IMR-90 (cell line): ENCODE measurements around the gene ANKLE2. TPM values are rescaled to one million over a fixed set of nuclear protein-coding genes. Genes with fewer than 3 reads are reported as not detected.
"Not testable (repeated sequence)": the region's sequence is repeated elsewhere in the genome, so short reads cannot be mapped to it uniquely, and the experiment has no call there.

Source experiments
- ATAC-seq: fragments of 200-7000 bp; cut with Tn5 transposase; 2 replicates; pipeline ENCODE4 v1.9.1; 2020; ENCODE audit warnings: low read depth, mild to moderate bottlenecking, moderate library complexity
- BruUV-seq: library from RNA; stranded (reverse); fragments of 400-500 nt; replicated peaks from 2 replicates; lab custom pipeline; 2021; lab: Mats Ljungman, UMichigan
- CTCF ChIA-PET: fragments of 300-600 bp; formaldehyde crosslinking; extraction: SDS; loops from one replicate; lab custom pipeline; 2021; ENCODE audit warnings: antibody characterized with exemption; lab: Yijun Ruan, JAX
- POLR2A ChIA-PET: fragments of 300-600 bp; sonication (Branson Sonifier 250); formaldehyde crosslinking; loops from one replicate; lab custom pipeline; 2022; ENCODE audit warnings: antibody characterized with exemption; ENCODE audit not compliant: unreplicated experiment; lab: Charles Lee
- DNase-seq: peaks from one replicate; pipeline ENCODE4 v3.0.0; 2013
- H2AFZ ChIP-seq: replicated peaks from 2 replicates; pipeline ENCODE3; 2013; ENCODE audit warnings: low read length, mild to moderate bottlenecking; ENCODE audit not compliant: poor library complexity
- H2AK5ac ChIP-seq: 2 replicates; pipeline ENCODE4 v1.6.1; 2013; ENCODE audit warnings: low read depth, low read length, inconsistent platforms
- H2AK9ac ChIP-seq: replicated peaks from 2 replicates; pipeline ENCODE3; 2013; ENCODE audit warnings: mild to moderate bottlenecking, low read depth, low read length, moderate library complexity; ENCODE audit not compliant: poor library complexity
- H2BK120ac ChIP-seq: 2 replicates; pipeline ENCODE4 v1.6.1; 2013; ENCODE audit warnings: low read depth, low read length, inconsistent platforms
- H2BK15ac ChIP-seq: 3 replicates; pipeline ENCODE4 v1.6.1; 2013; ENCODE audit warnings: low read depth, low read length, inconsistent platforms
- H2BK20ac ChIP-seq: 2 replicates; pipeline ENCODE4 v1.6.1; 2013; ENCODE audit warnings: low read depth, mild to moderate bottlenecking, inconsistent platforms, low read length, moderate library complexity
- H2BK5ac ChIP-seq: 2 replicates; pipeline ENCODE4 v1.6.1; 2013; ENCODE audit warnings: mild to moderate bottlenecking, low read depth, low read length, inconsistent platforms; ENCODE audit not compliant: poor library complexity, severe bottlenecking
- H3K14ac ChIP-seq: replicated peaks from 2 replicates; pipeline ENCODE4 v1.6.1; 2013; ENCODE audit warnings: low read depth, low read length, inconsistent platforms
- H3K18ac ChIP-seq: 2 replicates; pipeline ENCODE4 v1.6.1; 2013; ENCODE audit warnings: low read depth, low read length, control low read depth
- H3K23ac ChIP-seq: 2 replicates; pipeline ENCODE4 v1.6.1; 2013; ENCODE audit warnings: low read depth, low read length, inconsistent platforms
- H3K27ac ChIP-seq: 2 replicates; pipeline ENCODE4 v1.5.1; 2013; ENCODE audit warnings: mild to moderate bottlenecking, control low read depth, low read length; ENCODE audit not compliant: insufficient read depth
- H3K27me3 ChIP-seq: 2 replicates; pipeline ENCODE4 v1.6.1; 2013; ENCODE audit warnings: low read length; ENCODE audit not compliant: control insufficient read depth, insufficient read depth
- H3K36me3 ChIP-seq: 2 replicates; pipeline ENCODE4 v1.6.1; 2013; ENCODE audit warnings: low read length, mixed read lengths; ENCODE audit not compliant: control insufficient read depth, insufficient read depth
- H3K4ac ChIP-seq: 2 replicates; pipeline ENCODE4 v1.6.1; 2013; ENCODE audit warnings: low read depth, low read length, inconsistent platforms
- H3K4me1 ChIP-seq: 2 replicates; pipeline ENCODE4 v1.6.1; 2013; ENCODE audit warnings: low read length, mixed read lengths; ENCODE audit not compliant: control insufficient read depth, insufficient read depth
- H3K4me2 ChIP-seq: 2 replicates; pipeline ENCODE4 v1.6.1; 2013; ENCODE audit warnings: low read depth, mild to moderate bottlenecking, control low read depth, low read length, moderate library complexity
- H3K4me3 ChIP-seq: 2 replicates; pipeline ENCODE4 v1.5.1; 2013; ENCODE audit warnings: low read depth, mild to moderate bottlenecking, control low read depth, low read length, moderate library complexity; ENCODE audit not compliant: insufficient read depth
- H3K56ac ChIP-seq: 2 replicates; pipeline ENCODE4 v1.6.1; 2013; ENCODE audit warnings: low read length, inconsistent platforms; ENCODE audit not compliant: insufficient read depth; ENCODE audit errors: extremely low read depth
- H3K79me1 ChIP-seq, 2 experiments: 2 replicates each; pipeline ENCODE4 v1.6.1; 2013; ENCODE audit warnings: low read length in 2 of 2, inconsistent platforms in 1 of 2, low read depth in 1 of 2
- H3K9ac ChIP-seq: 2 replicates; pipeline ENCODE4 v1.6.1; 2013; ENCODE audit warnings: low read depth, low read length, control low read depth
- H3K9me1 ChIP-seq: 2 replicates; pipeline ENCODE4 v1.6.1; 2013; ENCODE audit warnings: low read length, inconsistent platforms; ENCODE audit not compliant: insufficient read depth
- H3K9me3 ChIP-seq: 2 replicates; pipeline ENCODE4 v1.6.1; 2013; ENCODE audit warnings: low read length; ENCODE audit not compliant: control insufficient read depth, insufficient read depth
- H4K20me1 ChIP-seq: 2 replicates; pipeline ENCODE4 v1.6.1; 2013; ENCODE audit warnings: low read length, inconsistent platforms; ENCODE audit not compliant: insufficient read depth
- H4K5ac ChIP-seq: 2 replicates; pipeline ENCODE4 v1.6.1; 2013; ENCODE audit warnings: mild to moderate bottlenecking, low read depth, low read length, control low read depth
- H4K8ac ChIP-seq, 2 experiments: 2 replicates each; pipeline ENCODE4 v1.6.1; 2013; ENCODE audit warnings: low read depth in 2 of 2, low read length in 2 of 2, control low read depth in 1 of 2, inconsistent platforms in 1 of 2
- H4K91ac ChIP-seq: 2 replicates; pipeline ENCODE4 v1.6.1; 2013; ENCODE audit warnings: low read depth, low read length, inconsistent platforms; ENCODE audit not compliant: insufficient read depth
- RAD21 ChIP-seq: IDR thresholded peaks from 2 replicates; pipeline ENCODE4 v1.6.1; 2012; ENCODE audit warnings: low read length, improper control_type of control experiment
- SMC3 ChIP-seq: fragments of 150-350 bp; IDR thresholded peaks from 2 replicates; pipeline ENCODE4 v1.6.1; 2016; ENCODE audit warnings: low read depth, mild to moderate bottlenecking, antibody characterized with exemption, low read length, moderate library complexity
- WGBS, 2 experiments: methylation state at CpG; one replicate each; pipeline versions ENCODE4 v1.1.5 to v1.1.7; 2013; ENCODE audit warnings: missing lambda C conversion rate in 2 of 2; ENCODE audit not compliant: insufficient read length in 1 of 2; ENCODE audit errors: extremely low coverage in 2 of 2; 5-methylcytosine and 5-hydroxymethylcytosine counted together
- dilution Hi-C: fragments of 300-500 bp; cut with HindIII; formaldehyde crosslinking; loops from one replicate; pipeline ENCODE4 v1.14.3; 2018; ENCODE audit warnings: low sequenced_read_pairs; ENCODE audit not compliant: unreplicated experiment
- in situ Hi-C: fragments of 300-500 bp; cut with MboI; formaldehyde crosslinking; loops from 3 replicates; pipeline ENCODE4 v1.14.3; 2019; ENCODE audit warnings: low sequenced_read_pairs, inconsistent platforms, mixed read lengths
- intact Hi-C: fragments of 100-400 bp; cut with micrococcal nuclease; formaldehyde crosslinking; loops from 2 replicates; pipeline ENCODE4 v1.10.0; 2022
- polyA plus RNA-seq, 3 experiments: library from polyadenylated mRNA; depleted of rRNA; stranded (reverse); fragments of >200 nt; gene quantifications; 2 replicates each; pipeline ENCODE4 v1.2.3, GENCODE V29; 2012; ENCODE audit warnings: low replicate concordance in 1 of 3
- total RNA-seq: library from RNA; depleted of rRNA; stranded (reverse); fragments of >200 nt; gene quantifications from 2 replicates; pipeline ENCODE4 v1.2.3, GENCODE V29; 2012
- TF ChIP-seq, protein P1 (sequence below): fragments of 150-350 bp; IDR thresholded peaks from 2 replicates; pipeline ENCODE4 v1.6.1; 2016; ENCODE audit warnings: low read depth, mild to moderate bottlenecking, low read length, moderate library complexity, borderline replicate concordance

ANKLE2 gene
- total and polyA plus RNA-seq, 2 of the 4 experiments (the other 2 are of a cell fraction), result 63.4 to 82.4 TPM

DNA sequence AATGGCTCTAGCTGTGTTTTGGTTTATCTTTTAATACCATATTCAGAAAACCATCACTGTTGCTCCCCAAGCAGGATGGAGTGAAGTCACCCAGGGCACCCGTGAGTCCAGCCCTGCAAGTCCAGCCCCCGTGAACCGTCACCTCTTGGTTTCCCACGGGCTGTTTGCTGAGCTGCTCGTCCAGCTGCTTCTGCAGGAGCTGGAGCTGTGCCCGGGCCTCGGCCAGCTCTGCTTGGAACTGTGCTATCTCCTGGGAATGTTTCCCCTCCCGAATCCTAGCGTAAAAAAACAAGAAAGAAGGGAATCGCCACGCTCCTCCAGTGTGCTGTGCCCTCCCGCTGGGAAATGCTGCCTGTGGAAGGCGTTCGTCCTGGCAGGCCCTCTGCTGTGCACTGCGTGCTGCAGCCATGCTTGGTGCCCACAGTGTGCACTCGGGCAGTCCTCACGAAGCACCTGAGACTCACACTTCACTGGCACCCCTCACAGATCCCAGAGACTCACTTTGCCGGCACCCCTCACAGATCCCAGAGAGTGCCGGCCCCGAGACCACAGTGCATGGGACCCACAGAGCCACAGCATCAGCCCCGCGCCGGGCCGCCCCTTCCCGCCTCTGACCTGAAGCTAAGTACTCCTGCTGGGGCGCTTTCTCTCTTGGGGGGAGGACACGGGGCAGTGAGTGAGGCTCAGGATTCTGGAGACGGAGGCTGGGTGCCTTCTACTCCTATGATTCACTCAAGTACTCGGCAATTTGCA, 15.4 kb upstream of the ANKLE2 start:
- H2BK20ac ChIP-seq, result no peak overlapping the region
- 0 out of 2 replicates have a peak, but pooled peaks cover 5% of the 10 kb centered on the region for H3K9me1 ChIP-seq
- peaks cover 26 to 27% of the 10 kb centered on the region in 2 experiments; a peak in 3 of 4 replicates for H3K79me1 ChIP-seq
- TF ChIP-seq SMC3 (no peak), RAD21 (no peak)
- TF ChIP-seq, protein P1, sequence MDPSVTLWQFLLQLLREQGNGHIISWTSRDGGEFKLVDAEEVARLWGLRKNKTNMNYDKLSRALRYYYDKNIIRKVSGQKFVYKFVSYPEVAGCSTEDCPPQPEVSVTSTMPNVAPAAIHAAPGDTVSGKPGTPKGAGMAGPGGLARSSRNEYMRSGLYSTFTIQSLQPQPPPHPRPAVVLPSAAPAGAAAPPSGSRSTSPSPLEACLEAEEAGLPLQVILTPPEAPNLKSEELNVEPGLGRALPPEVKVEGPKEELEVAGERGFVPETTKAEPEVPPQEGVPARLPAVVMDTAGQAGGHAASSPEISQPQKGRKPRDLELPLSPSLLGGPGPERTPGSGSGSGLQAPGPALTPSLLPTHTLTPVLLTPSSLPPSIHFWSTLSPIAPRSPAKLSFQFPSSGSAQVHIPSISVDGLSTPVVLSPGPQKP, result no peak
- peaks cover 81% of the 10 kb centered on the region for H3K36me3 ChIP-seq
- H2AK5ac ChIP-seq, result no peak overlapping the region
- H2BK15ac ChIP-seq, result no peak overlapping the region
- no peak overlapping the region for H2BK120ac ChIP-seq
- no peak overlapping the region for H2BK5ac ChIP-seq
- BruUV-seq, result no TSS peak
- ChIA-PET POLR2A (no interaction called here), CTCF (no interaction called here)
- H3K27ac ChIP-seq, result no peak overlapping the region
- H2AFZ ChIP-seq, result no peak overlapping the region
- dilution Hi-C loops (no loop called here), in situ Hi-C loops (no loop called here), intact Hi-C loops (no loop called here)
- H3K4me1 ChIP-seq, result no peaks in the 10 kb centered on the region
- no peaks in the 10 kb centered on the region for H3K9me3 ChIP-seq
- H2AK9ac ChIP-seq, result no peak overlapping the region
- peak; percentile 52 for ATAC-seq
- WGBS, 2 experiments, result 85% methylated on average over 9 of the region's 29 CpGs; no CpG with 5 or more reads in 1 of the 2 experiments
- H3K56ac ChIP-seq, result no peak overlapping the region
- H3K4me2 ChIP-seq, result no peak overlapping the region
- H4K5ac ChIP-seq, result no peak overlapping the region
- H3K14ac ChIP-seq, result no peak overlapping the region
- peaks cover 24% of the 10 kb centered on the region for H4K20me1 ChIP-seq
- H3K23ac ChIP-seq, result no peak overlapping the region
- H4K8ac ChIP-seq, result no peak overlapping the region
- no peak overlapping the region for H3K18ac ChIP-seq
- H3K9ac ChIP-seq, result no peak overlapping the region
- H4K91ac ChIP-seq, result no peak overlapping the region
- H3K4me3 ChIP-seq, result no peak overlapping the region
- no peak overlapping the region for H3K4ac ChIP-seq
- H3K27me3 ChIP-seq, result no peaks in the 10 kb centered on the region
- peak; percentile 76 for DNase-seq

DNA sequence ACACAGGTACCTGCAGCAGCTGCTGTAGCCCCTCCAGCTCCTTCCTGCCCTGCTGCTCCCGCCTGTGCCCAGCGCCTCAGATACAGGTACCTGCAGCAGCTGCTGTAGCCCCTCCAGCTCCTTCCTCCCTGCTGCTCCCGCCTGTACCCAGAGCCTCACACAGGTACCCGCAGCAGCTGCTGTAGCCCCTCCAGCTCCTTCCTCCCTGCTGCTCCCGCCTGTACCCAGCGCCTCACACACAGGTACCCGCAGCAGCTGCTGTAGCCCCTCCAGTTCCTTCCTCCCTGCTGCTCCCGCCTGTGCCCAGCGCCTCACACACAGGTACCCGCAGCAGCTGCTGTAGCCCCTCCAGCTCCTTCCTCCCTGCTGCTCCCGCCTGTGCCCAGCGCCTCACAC, 14.6 kb upstream of the ANKLE2 start:
- WGBS, 2 experiments, result 83% methylated on average over 2 of the region's 12 CpGs; no CpG with 5 or more reads in 1 of the 2 experiments
- intact Hi-C loops, H3K4me3 ChIP-seq, H2BK15ac ChIP-seq, H3K27me3 ChIP-seq, H4K91ac ChIP-seq, H3K27ac ChIP-seq, H3K9me3 ChIP-seq, H2AFZ ChIP-seq, H2AK9ac ChIP-seq, H3K56ac ChIP-seq, H3K9ac ChIP-seq, BruUV-seq, H3K4ac ChIP-seq, H3K4me1 ChIP-seq, in situ Hi-C loops, H2BK20ac ChIP-seq, CTCF ChIA-PET, H4K5ac ChIP-seq, H2BK5ac ChIP-seq, ATAC-seq, H2AK5ac ChIP-seq, H4K8ac ChIP-seq, POLR2A ChIA-PET, H2BK120ac ChIP-seq, H3K18ac ChIP-seq, H3K4me2 ChIP-seq, H3K9me1 ChIP-seq, H3K23ac ChIP-seq, H3K14ac ChIP-seq, DNase-seq, dilution Hi-C loops: not testable (repeated sequence)
- H3K79me1 ChIP-seq, result peaks cover 26% of the 10 kb centered on the region in 2 experiments; a peak in 3 of 4 replicates
- peaks cover 24% of the 10 kb centered on the region for H4K20me1 ChIP-seq
- peaks cover 81% of the 10 kb centered on the region for H3K36me3 ChIP-seq
